Measurements from ENCODE around the gene FBXL16. TPM values are rescaled to one million over a fixed set of nuclear protein-coding genes. Genes with fewer than 3 reads are reported as not detected.

The FBXL16 gene
- polyA plus RNA-seq, 1 donor from 2014 or later = 3.4 TPM

- no peak overlapping the region for H3K4me3 ChIP-seq (ENCODE audit: low read length)
- H3K4me2 ChIP-seq (ENCODE audit: low read length) = no peak overlapping the region
- TF ChIP-seq EZH2 (IDR thresholded peaks at IDR 0.05; ENCODE audit: borderline replicate concordance, insufficient read depth, low read length, poor library complexity, severe bottlenecking) = no peak
- TF ChIP-seq CTCF (IDR thresholded peaks at IDR 0.05; ENCODE audit: poor library complexity, severe bottlenecking) = no peak
- no peak for TF ChIP-seq REST (IDR thresholded peaks at IDR 0.05; ENCODE audit: borderline replicate concordance)
- TF ChIP-seq TAF1 (IDR thresholded peaks at IDR 0.05; ENCODE audit: low read depth) = no peak
- no peak for TF ChIP-seq POLR2AphosphoS5 (IDR thresholded peaks at IDR 0.05)
- no peak for TF ChIP-seq SMC3 (conservative IDR thresholded peaks at IDR 0.05; ENCODE audit: poor library complexity)
- TF ChIP-seq RAD21 (conservative IDR thresholded peaks at IDR 0.05) = no peak
- TF ChIP-seq EP300 (conservative IDR thresholded peaks at IDR 0.05; ENCODE audit: poor library complexity, severe bottlenecking) = no peak
- no peak for TF ChIP-seq MXI1 (conservative IDR thresholded peaks at IDR 0.05; ENCODE audit: poor library complexity, severe bottlenecking)
- H3K9ac ChIP-seq (ENCODE audit: low read length) = no peak overlapping the region
- no peaks in the 10 kb centered on the region for H3K9me2 ChIP-seq (ENCODE audit: insufficient read depth, low read length)
- H3K79me2 ChIP-seq (replicated peaks; ENCODE audit: insufficient read depth, low read length) = peaks cover 9% of the 10 kb centered on the region
- H2AFZ ChIP-seq (ENCODE audit: low read depth, low read length) = no peak overlapping the region
- no peaks in the 10 kb centered on the region for H3K9me3 ChIP-seq (ENCODE audit: low read length)
- H3F3A ChIP-seq (ENCODE audit: insufficient read depth, low read length, poor library complexity, severe bottlenecking) = no peaks in the 10 kb centered on the region
- no peak overlapping the region for H3K27ac ChIP-seq (ENCODE audit: low read length)
- H4K20me1 ChIP-seq (ENCODE audit: insufficient read depth) = no peaks in the 10 kb centered on the region
- H3K27me3 ChIP-seq (ENCODE audit: insufficient read depth, low read depth, low read length) = peaks cover 3% of the 10 kb centered on the region
- no peaks in the 10 kb centered on the region for H3K36me3 ChIP-seq (ENCODE audit: insufficient read depth, low read length)
These were observed 33.2 kb downstream of the FBXL16 start for GRCh38 chr16:672371-672770.

DNA sequence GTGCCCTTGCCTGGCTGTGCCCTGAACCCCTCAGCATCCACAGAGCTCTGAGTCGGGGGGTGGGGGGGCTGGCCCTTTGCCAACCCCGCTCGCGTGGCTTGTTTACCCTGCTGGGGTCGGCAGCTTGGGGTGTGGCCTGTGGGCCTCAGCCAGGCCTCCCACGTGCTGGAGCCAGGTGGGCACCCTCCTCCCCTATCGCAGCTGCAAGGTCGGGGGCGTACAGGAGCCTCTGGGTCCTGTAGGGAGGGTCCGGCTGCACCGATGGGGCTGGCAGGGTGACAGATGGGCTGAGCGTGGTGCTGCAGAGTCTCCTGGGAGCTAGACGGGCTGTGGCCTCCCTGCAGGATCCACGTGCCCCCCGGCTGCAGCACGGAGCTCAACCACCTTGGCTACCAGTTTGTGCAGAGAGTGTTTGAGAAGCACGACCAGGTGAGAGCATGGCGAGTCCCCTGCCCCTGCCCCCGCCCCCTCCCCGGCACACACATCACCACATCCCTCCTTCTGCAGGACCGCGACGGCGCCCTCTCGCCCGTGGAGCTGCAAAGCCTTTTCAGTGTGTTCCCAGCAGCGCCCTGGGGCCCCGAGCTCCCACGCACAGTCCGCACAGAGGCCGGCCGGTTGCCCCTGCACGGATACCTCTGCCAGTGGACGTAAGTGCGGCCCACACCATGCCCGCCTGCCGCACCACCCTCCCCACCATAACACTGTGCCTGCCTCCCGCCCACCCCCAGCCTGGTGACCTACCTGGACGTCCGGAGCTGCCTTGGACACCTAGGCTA, 34.1 kb downstream of the FBXL16 start:
- Histone ChIP-seq H3K9me3 (ENCODE audit: low read length) (no peaks in the 10 kb centered on the region), H3K79me2 (replicated peaks; ENCODE audit: insufficient read depth, low read length) (peaks cover 9% of the 10 kb centered on the region), H3K36me3 (ENCODE audit: insufficient read depth, low read length) (no peaks in the 10 kb centered on the region), H4K20me1 (ENCODE audit: insufficient read depth) (no peaks in the 10 kb centered on the region), H2AFZ (ENCODE audit: low read depth, low read length) (no peak overlapping the region), H3F3A (ENCODE audit: insufficient read depth, low read length, poor library complexity, severe bottlenecking) (no peaks in the 10 kb centered on the region), H3K4me3 (ENCODE audit: low read length) (no peak overlapping the region), H3K4me2 (ENCODE audit: low read length) (no peak overlapping the region), H3K9me2 (ENCODE audit: insufficient read depth, low read length) (no peaks in the 10 kb centered on the region), H3K27ac (ENCODE audit: low read length) (no peak overlapping the region), H3K27me3 (ENCODE audit: insufficient read depth, low read depth, low read length) (peaks cover 3% of the 10 kb centered on the region), H3K9ac (ENCODE audit: low read length) (no peak overlapping the region)
- TF ChIP-seq TAF1 (IDR thresholded peaks at IDR 0.05; ENCODE audit: low read depth) = no peak
